ENCODE results near the gene LPAR5.

DNA sequence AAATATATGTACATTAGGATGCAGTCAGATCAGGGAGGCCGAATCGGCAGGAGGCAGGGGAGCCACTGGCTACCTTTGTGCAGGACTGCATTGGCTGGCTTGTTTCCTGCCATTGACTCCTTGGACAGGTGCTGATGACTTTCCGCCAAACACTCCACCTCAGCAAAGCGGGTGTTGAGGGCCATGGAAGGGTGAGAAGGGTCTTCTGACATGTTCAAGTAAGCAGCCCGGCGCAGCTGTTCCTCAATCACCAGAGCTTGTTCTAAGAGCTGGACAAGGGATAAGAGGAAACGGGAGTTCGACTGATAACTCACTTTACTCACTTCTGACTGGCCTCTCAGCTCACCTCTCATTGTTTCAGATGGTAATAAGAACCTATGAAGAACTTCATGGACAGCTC is 62.8 kb downstream of the LPAR5 start:
- TF ChIP-seq, protein P1, sequence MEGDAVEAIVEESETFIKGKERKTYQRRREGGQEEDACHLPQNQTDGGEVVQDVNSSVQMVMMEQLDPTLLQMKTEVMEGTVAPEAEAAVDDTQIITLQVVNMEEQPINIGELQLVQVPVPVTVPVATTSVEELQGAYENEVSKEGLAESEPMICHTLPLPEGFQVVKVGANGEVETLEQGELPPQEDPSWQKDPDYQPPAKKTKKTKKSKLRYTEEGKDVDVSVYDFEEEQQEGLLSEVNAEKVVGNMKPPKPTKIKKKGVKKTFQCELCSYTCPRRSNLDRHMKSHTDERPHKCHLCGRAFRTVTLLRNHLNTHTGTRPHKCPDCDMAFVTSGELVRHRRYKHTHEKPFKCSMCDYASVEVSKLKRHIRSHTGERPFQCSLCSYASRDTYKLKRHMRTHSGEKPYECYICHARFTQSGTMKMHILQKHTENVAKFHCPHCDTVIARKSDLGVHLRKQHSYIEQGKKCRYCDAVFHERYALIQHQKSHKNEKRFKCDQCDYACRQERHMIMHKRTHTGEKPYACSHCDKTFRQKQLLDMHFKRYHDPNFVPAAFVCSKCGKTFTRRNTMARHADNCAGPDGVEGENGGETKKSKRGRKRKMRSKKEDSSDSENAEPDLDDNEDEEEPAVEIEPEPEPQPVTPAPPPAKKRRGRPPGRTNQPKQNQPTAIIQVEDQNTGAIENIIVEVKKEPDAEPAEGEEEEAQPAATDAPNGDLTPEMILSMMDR (IDR thresholded peaks at IDR 0.05) = no peak
- TF ChIP-seq POLR2A (IDR thresholded peaks at IDR 0.05) = no peak
- TF ChIP-seq EP300 (IDR thresholded peaks at IDR 0.05; ENCODE audit: low read depth) = no peak

All from transverse colon (tissue), 3 donors.